HG02852 (cell line): ENCODE measurements around the gene KCTD17.
A peak's percentile ranks its signal among the peaks of the same experiment; 100 is the strongest.

ENCODE experiments used
- ATAC-seq: cut with Tn5 transposase; IDR thresholded peaks from one replicate; pipeline ENCODE4 v1.9.1; 2021; ENCODE audit warnings: mild to moderate bottlenecking, moderate library complexity; ENCODE audit not compliant: unreplicated experiment

Gene KCTD17

DNA sequence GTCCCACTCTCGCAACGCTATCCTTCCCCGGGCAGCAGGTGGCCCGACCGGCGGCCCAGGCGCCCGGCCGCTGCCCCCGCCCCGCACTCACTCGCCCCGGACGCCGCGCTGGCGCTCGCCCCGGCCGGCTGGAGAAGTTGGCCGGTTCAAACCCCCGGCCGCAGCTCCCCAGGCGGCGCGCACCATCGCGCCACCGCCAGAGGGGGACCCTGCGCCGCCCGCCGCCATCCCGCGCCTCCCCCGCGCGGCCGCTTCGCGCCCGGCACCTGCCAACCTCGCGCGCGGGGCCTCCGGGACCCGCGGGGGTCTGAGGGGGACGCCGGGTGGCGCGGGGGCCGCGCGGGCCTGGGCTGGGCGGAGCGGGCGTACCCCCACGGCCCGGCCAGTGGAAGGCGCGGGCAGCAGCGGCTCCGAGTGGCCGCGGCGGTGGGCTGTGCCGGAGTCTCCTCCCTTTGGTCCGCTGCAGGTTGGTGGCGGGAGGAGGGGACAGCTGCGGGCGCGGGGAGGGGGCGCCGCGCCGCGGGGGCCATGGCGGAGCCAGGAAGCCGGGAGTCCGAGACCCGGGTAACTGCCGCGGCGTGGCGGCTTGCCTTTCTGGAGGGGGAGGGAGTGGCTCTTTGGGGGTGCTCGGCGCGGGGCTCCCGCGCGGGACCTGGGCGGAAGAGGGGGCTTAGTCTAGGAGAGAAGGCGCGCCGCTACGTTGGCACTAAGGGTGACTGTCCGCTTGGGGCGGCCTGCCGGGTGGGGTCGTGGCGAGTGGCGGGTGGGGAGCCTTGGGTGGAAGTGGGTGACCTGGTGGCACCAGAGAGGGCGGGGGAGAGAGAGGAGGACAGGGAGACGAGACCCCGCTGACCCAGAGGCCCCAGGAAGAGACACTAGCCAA, 32.0 kb upstream of the KCTD17 start, which contains the start of the genes MPST and TST:
Gene MPST (plus strand): TSS at position 434 of the 883 bp plus-strand sequence. CDS start 95 bp downstream, at position 529.
Gene TST (minus strand): TSS at position 139 of the 883 bp plus-strand sequence. CDS start 715 bp downstream, outside the sequence.
- ATAC-seq: peak; percentile 69

DNA sequence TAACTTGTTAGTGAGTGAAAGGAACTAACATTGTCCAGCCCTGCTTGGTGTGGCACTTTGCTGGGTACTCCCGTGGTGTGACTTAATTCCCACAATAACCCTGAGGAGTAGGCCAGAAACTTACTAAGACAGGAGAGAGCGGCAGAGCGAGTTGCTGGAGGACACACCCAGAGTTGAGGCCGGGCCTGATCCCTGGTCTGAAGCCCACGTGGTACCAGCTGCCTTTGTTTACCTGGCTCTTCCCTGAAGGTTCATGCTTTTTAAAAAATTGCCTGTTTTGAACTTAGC, 31.4 kb upstream of the KCTD17 start:
- ATAC-seq: no peak

DNA sequence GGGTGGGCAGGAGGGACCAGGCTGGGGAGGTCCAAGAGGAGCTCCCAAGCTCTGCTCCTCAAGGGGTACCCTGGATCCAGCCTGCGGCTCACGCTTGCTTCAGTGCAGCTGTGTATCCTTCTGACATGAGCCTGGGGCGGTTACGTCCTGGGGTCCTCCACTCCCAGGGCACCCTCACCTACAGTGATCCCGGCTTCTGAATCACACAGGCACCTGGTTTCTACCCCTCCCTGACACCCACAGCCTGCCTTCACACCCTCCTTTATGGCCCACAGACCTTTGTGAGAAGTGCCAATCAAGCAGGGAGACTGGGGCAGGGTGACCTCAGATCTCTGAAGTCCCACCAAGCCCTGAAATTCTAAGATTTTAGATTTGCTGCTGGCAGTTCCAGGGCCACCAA, 30.5 kb upstream of the KCTD17 start:
- ATAC-seq: no peak

- no peak for ATAC-seq
Measured at GRCh38 chr22:37021710-37022482, 29.6 kb upstream of the KCTD17 start.

DNA sequence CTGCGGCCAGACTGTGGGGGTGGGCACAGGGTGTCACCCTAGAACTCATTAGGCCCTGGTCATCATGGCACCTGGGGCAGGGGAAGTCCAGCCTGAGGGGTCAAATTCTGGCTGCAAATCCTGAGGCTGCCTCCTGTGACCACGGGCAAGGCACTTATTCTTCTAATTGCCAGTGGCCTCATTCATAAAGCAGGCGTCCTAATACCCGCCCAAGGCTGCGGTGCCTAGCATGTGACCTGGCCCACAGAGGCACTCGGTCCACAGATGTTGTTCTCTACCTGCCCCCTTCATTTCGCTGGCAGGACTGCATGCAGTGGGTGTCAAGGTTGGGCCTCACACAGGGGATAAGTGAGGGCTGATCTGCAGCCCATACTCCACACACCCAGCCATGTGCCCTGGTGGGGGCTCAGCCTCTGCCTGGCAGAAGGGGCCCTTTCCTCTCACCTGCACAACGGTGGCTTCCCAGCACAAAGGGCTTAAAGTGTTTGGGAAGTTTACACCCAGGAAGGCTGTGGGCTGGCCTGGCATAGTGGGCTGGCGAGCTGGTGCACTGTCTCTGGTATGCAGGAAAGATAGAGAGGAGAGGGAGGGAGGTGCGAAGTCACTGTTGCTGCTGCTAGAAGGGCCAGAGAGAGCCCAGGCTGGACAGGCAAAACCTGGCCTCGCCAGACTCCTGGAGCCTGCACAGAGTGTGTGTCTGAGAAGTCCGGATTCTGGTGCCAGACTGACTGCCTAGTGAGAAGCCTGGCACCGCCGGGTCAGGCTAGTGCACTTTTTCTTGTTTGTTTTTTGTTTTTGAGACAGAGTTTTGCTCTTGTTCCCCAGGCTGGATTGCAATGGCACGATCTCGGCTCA, 28.8 kb upstream of the KCTD17 start:
- no peak for ATAC-seq

DNA sequence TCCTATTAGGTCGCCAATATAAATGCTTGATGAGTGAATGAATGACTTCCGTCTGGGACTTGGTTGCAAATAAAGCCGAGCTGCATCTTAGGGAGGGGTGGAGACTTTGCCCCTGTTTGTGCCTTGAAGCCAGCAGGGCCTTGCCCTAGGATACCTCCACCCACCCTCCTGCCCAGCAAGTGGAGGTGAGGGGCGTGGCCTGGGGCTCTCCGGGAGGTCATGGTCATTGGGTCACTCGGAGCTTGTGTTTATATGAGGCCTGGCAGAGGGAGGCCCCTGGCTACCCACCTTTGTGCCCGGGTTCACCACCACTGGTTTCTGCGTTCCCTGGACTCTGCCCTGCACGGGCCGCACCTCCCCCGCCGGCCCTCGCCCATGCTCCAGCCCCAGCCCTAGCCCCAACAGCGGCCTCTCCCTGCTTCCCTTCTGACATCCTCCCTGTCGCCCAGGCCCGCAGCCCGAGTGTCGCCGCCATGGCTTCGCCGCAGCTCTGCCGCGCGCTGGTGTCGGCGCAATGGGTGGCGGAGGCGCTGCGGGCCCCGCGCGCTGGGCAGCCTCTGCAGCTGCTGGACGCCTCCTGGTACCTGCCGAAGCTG, 27.7 kb upstream of the KCTD17 start:
- ATAC-seq: no peak

- no peak for ATAC-seq
Measured at GRCh38 chr22:37024339-37025157, 27.0 kb upstream of the KCTD17 start.

- no peak for ATAC-seq
Measured at GRCh38 chr22:37025500-37026070, 26.0 kb upstream of the KCTD17 start.

- no peak for ATAC-seq
Measured at GRCh38 chr22:37026325-37026724, 25.2 kb upstream of the KCTD17 start.

DNA sequence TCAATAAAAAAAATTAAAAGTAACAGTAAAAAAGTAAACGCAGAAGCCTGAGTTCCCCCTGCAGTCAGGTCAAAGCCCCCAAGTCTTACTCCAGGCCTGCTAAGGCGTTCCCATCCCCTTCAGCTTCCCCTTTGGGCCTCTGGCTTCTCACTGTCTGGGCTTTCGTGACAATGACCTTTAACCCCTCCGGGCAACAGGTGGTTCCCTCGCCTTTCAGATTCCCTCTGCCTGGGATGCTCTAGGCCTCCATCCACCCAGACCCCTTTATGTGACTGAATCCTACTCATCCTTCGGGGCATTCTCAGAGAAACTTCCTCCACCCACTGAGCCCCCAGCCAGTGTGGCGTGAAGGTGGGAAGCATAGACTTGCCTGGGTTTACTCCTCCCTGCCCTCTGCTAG, 24.0 kb upstream of the KCTD17 start:
- ATAC-seq: no peak

DNA sequence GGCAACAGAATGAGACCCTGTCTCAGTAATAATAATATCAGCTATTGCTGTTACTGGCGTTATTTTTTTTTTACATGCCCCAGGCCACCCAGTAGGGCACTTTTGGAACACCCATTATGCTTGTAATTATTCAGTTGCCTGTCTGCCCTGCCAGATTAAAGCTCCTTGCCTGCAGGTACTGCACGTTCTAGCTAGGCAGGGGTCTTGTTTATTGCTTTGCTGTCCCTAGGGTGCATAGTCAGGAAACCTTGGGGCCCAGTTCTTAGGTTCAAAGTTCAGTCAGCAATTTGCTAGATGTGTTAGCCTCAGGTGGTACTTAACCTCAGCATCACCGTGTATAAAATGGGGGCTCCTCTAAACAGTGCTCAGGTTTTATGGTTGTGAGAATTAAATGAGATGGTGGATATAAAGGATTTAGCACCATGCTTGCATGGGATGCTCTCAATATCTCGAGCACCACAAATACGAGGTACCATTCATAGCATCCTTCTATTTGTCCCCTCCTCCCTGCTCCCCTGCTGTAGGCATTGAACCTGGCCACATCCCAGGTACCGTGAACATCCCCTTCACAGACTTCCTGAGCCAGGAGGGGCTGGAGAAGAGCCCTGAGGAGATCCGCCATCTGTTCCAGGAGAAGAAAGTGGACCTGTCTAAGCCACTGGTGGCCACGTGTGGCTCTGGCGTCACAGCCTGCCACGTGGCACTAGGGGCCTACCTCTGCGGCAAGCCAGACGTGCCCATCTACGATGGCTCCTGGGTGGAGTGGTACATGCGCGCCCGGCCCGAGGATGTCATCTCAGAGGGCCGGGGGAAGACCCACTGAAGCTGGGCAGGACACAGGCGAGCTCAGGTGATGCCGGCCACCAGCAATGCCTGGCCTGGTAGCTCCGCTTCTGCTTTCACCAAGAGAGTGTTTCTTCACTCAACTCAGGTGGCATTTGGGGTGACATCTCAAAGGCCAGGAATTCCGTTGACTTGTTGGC, 22.6 kb upstream of the KCTD17 start:
- ATAC-seq: no peak

DNA sequence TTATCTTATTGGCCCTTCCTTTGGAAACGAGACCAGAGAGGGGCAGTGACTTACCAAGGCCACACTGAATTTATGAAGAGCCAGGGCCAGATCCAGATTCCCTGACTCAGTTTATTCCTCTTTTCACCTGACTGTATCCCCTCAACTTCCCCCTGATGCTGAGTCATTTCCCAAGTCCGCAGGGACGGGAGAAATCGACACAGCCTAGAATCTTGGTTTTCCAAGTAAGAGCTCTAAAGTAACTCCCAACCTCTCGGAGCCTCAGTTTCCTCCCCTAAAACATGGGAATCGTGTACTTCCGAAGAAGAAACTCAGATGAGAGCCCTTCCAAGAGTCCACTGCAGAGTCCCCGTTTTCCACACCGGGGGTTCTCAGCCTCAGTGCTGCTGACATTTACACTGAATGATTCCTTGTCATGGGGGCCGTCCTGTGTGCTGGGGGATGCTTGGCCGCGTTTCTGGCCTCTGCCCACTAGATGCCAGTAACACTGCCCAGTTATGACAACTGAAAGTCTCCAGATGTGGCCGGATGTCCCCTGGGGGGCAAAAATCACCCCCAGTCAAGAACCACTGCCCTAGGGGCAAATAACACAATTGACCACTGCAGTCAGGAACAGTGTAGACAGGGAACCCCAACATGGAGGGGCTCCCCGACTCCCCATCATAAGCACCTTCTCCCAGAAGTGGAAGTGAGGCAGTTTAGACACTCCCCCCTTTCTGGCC, 20.8 kb upstream of the KCTD17 start:
- ATAC-seq: no peak

- no peak for ATAC-seq
Measured at GRCh38 chr22:37032134-37032534, 19.4 kb upstream of the KCTD17 start.

GRCh38 chr22:37032535-37033460, 18.7 kb upstream of the KCTD17 start:
- ATAC-seq: no peak

- no peak for ATAC-seq
Measured at GRCh38 chr22:37033605-37034430, 17.7 kb upstream of the KCTD17 start.
